Parathyroid adenoma (tissue), 2 donors: ENCODE data around the gene PABPN1.
"Not testable (repeated sequence)": the region's sequence is repeated elsewhere in the genome, so short reads cannot be mapped to it uniquely, and the experiment has no call there.

Experiments used
- H2AFZ ChIP-seq: fragments of 300-600 bp; sonication (generic); one replicate; pipeline ENCODE4 v1.7.0; 2017; ENCODE audit warnings: antibody characterized with exemption, mild to moderate bottlenecking
- H3K27ac ChIP-seq: fragments of 300-600 bp; sonication (generic); one replicate; pipeline ENCODE4 v1.7.0; 2017
- H3K27me3 ChIP-seq: fragments of 300-600 bp; sonication (generic); one replicate; pipeline ENCODE4 v1.7.0; 2017; ENCODE audit warnings: low read length; ENCODE audit not compliant: control insufficient read depth, insufficient read depth
- H3K36me3 ChIP-seq: fragments of 300-600 bp; sonication (generic); one replicate; pipeline ENCODE4 v1.7.0; 2017; ENCODE audit warnings: low read length; ENCODE audit not compliant: control insufficient read depth, insufficient read depth
- H3K4me1 ChIP-seq: fragments of 300-600 bp; sonication (generic); one replicate; pipeline ENCODE4 v1.7.0; 2017; ENCODE audit warnings: control low read depth
- H3K4me2 ChIP-seq: fragments of 300-600 bp; sonication (generic); one replicate; pipeline ENCODE4 v1.7.0; 2017; ENCODE audit warnings: low read length
- H3K4me3 ChIP-seq: fragments of 300-600 bp; sonication (generic); one replicate; pipeline ENCODE4 v1.7.0; 2017; ENCODE audit warnings: low read depth, low read length
- H3K79me2 ChIP-seq: fragments of 300-600 bp; sonication (generic); one replicate; pipeline ENCODE4 v1.7.0; 2017; ENCODE audit warnings: control low read depth
- H3K9ac ChIP-seq: fragments of 300-600 bp; sonication (generic); one replicate; pipeline ENCODE4 v1.7.0; 2017; ENCODE audit warnings: mild to moderate bottlenecking
- H3K9me3 ChIP-seq: fragments of 300-600 bp; sonication (generic); one replicate; pipeline ENCODE4 v1.7.0; 2017; ENCODE audit warnings: low read length; ENCODE audit not compliant: control insufficient read depth
- CTCF ChIP-seq: fragments of 300-600 bp; sonication (generic); IDR thresholded peaks from one replicate; pipeline ENCODE4 v1.7.0; 2017; ENCODE audit warnings: antibody characterized with exemption, mild to moderate bottlenecking
- donor health status: primary hyperparathyroidism.

The PABPN1 gene

GRCh38 chr14:23324455-23324846, 3.2 kb downstream of the PABPN1 start:
- Histone ChIP-seq H3K4me3 (no peak overlapping the region), H3K27me3 (no peaks in the 10 kb centered on the region), H3K36me3 (no peaks in the 10 kb centered on the region), H3K27ac (no peak overlapping the region), H3K4me1 (peaks cover 12% of the 10 kb centered on the region), H3K9ac (no peak overlapping the region), H3K9me3 (no peaks in the 10 kb centered on the region), H3K79me2 (peaks cover 7% of the 10 kb centered on the region), H2AFZ (no peak overlapping the region), H3K4me2 (no peak overlapping the region)
- TF ChIP-seq CTCF: no peak

GRCh38 chr14:23324993-23325392, 3.7 kb downstream of the PABPN1 start:
- Histone ChIP-seq H3K4me3 (no peak overlapping the region), H3K4me1 (peaks cover 12% of the 10 kb centered on the region), H3K9me3 (no peaks in the 10 kb centered on the region), H3K27me3 (no peaks in the 10 kb centered on the region), H3K4me2 (no peak overlapping the region), H3K36me3 (no peaks in the 10 kb centered on the region), H2AFZ (no peak overlapping the region), H3K79me2 (peaks cover 7% of the 10 kb centered on the region), H3K27ac (no peak overlapping the region), H3K9ac (no peak overlapping the region)
- TF ChIP-seq CTCF: no peak

- H3K9me3 ChIP-seq, H3K79me2 ChIP-seq, H3K27ac ChIP-seq, H3K27me3 ChIP-seq, H3K4me3 ChIP-seq, H3K4me2 ChIP-seq, H2AFZ ChIP-seq, H3K4me1 ChIP-seq, H3K9ac ChIP-seq, H3K36me3 ChIP-seq: not testable (repeated sequence)
These were observed 4.5 kb downstream of the PABPN1 start for GRCh38 chr14:23325746-23326145.

GRCh38 chr14:23326491-23327332, 5.5 kb downstream of the PABPN1 start:
- H3K4me3 ChIP-seq: no peak overlapping the region

More at GRCh38 chr14:23326491-23327332, 5.5 kb downstream of the PABPN1 start:
- Histone ChIP-seq H3K36me3 (no peaks in the 10 kb centered on the region), H3K27ac (no peak overlapping the region), H3K9ac (no peak overlapping the region), H3K4me2 (no peak overlapping the region), H3K9me3 (no peaks in the 10 kb centered on the region), H3K79me2 (peaks cover 7% of the 10 kb centered on the region), H3K4me1 (peaks cover 7% of the 10 kb centered on the region), H3K27me3 (no peaks in the 10 kb centered on the region), H2AFZ (no peak overlapping the region)
- TF ChIP-seq CTCF: no peak
